HG03439 (cell line): Measurements from ENCODE around the gene ZNF564.
"Not testable (repeated sequence)": the region's sequence is repeated elsewhere in the genome, so short reads cannot be mapped to it uniquely, and the experiment has no call there.

Experiments used
- ATAC-seq: cut with Tn5 transposase; IDR thresholded peaks from one replicate; pipeline ENCODE4 v1.9.1; 2021; ENCODE audit warnings: mild to moderate bottlenecking, moderate library complexity; ENCODE audit not compliant: unreplicated experiment

The ZNF564 gene

GRCh38 chr19:12551060-12551832, at the start of gene ZNF564:
Gene ZNF564 (minus strand): TSS chr19:12551482. CDS start chr19:12551332, 150 bp downstream.
- ATAC-seq, result peak; percentile 94

GRCh38 chr19:12597594-12597993, 46.3 kb upstream of the ZNF564 start:
- ATAC-seq, result no peak

- no peak for ATAC-seq
Measured at GRCh38 chr19:12596927-12597548, 45.8 kb upstream of the ZNF564 start.

GRCh38 chr19:12596485-12596884, 45.2 kb upstream of the ZNF564 start:
- ATAC-seq, result no peak

- ATAC-seq, result no peak
Measured at GRCh38 chr19:12581100-12581499, 29.8 kb upstream of the ZNF564 start.

GRCh38 chr19:12580180-12580694, 29.0 kb upstream of the ZNF564 start:
- no peak for ATAC-seq

GRCh38 chr19:12578641-12579040, 27.4 kb upstream of the ZNF564 start:
- no peak for ATAC-seq

- ATAC-seq, result no peak
Measured at GRCh38 chr19:12574036-12574435, 22.8 kb upstream of the ZNF564 start.

- no peak for ATAC-seq
Measured at GRCh38 chr19:12567951-12568350, 16.7 kb upstream of the ZNF564 start.

- not testable (repeated sequence) for ATAC-seq
Measured at GRCh38 chr19:12566380-12566779, 15.1 kb upstream of the ZNF564 start.

- ATAC-seq, result no peak
Measured at GRCh38 chr19:12564016-12564664, 12.9 kb upstream of the ZNF564 start.

GRCh38 chr19:12555456-12555930, 4.2 kb upstream of the ZNF564 start:
- ATAC-seq, result no peak

GRCh38 chr19:12546903-12547302, 4.4 kb downstream of the ZNF564 start:
- ATAC-seq, result no peak

- ATAC-seq, result no peak
Measured at GRCh38 chr19:12546068-12546467, 5.2 kb downstream of the ZNF564 start.

GRCh38 chr19:12545267-12545666, 6.0 kb downstream of the ZNF564 start:
- ATAC-seq, result no peak

- ATAC-seq, result no peak
Measured at GRCh38 chr19:12544401-12544876, 6.8 kb downstream of the ZNF564 start.

- no peak for ATAC-seq
Measured at GRCh38 chr19:12543855-12544254, 7.4 kb downstream of the ZNF564 start.

GRCh38 chr19:12527034-12527836, 24.0 kb downstream of the ZNF564 start:
- ATAC-seq, result no peak

GRCh38 chr19:12526542-12526941, 24.7 kb downstream of the ZNF564 start:
- ATAC-seq, result no peak

GRCh38 chr19:12521996-12522395, 29.3 kb downstream of the ZNF564 start:
- no peak for ATAC-seq
